ENCODE data around the gene POLR2I. TPM values are rescaled to one million over a fixed set of nuclear protein-coding genes. Genes with fewer than 3 reads are reported as not detected.

The POLR2I gene
- total RNA-seq, 2 donors from 2014 or later: 41.6 to 94.0 TPM

GRCh38 chr19:36152019-36152351 is 37.3 kb upstream of the POLR2I start:
- peak overlapping the region; percentile 76 for H3K27ac ChIP-seq
- H3K4me3 ChIP-seq: peak overlapping the region; percentile 22
- no peaks in the 10 kb centered on the region for H3K27me3 ChIP-seq
- peak overlapping the region; percentile 55 to 73 for H3K9ac ChIP-seq (ENCODE audit: low read depth in 2 of 2, low read length in 2 of 2)
- no peaks in the 10 kb centered on the region for H3K9me3 ChIP-seq
- no peaks in the 10 kb centered on the region for H3K36me3 ChIP-seq
- DNase-seq: no peak
- H3K4me1 ChIP-seq: no peaks in the 10 kb centered on the region
- intact Hi-C loops (cut with DNase I): no loop called here
- no peak for TF ChIP-seq CTCF (IDR thresholded peaks at IDR 0.05)

- H3K9me3 ChIP-seq: no peaks in the 10 kb centered on the region
- no peaks in the 10 kb centered on the region for H3K4me1 ChIP-seq
- no peak for TF ChIP-seq CTCF (IDR thresholded peaks at IDR 0.05)
- DNase-seq: no peak
- peak overlapping the region; percentile 76 for H3K27ac ChIP-seq
- intact Hi-C loops (cut with DNase I): no loop called here
- H3K36me3 ChIP-seq: peaks cover 2% of the 10 kb centered on the region
- H3K27me3 ChIP-seq: no peaks in the 10 kb centered on the region
- H3K4me3 ChIP-seq: peak overlapping the region; percentile 22
- H3K9ac ChIP-seq (ENCODE audit: low read depth in 2 of 2, low read length in 2 of 2): peak overlapping the region; percentile 55 to 73
These were observed 36.7 kb upstream of the POLR2I start for GRCh38 chr19:36151144-36152018.

GRCh38 chr19:36150586-36150985 is 35.9 kb upstream of the POLR2I start:
- Histone ChIP-seq H3K36me3 (peaks cover 10% of the 10 kb centered on the region), H3K9ac (ENCODE audit: low read depth in 2 of 2, low read length in 2 of 2) (no peak overlapping the region), H3K4me3 (no peak overlapping the region), H3K4me1 (no peaks in the 10 kb centered on the region), H3K9me3 (no peaks in the 10 kb centered on the region), H3K27me3 (no peaks in the 10 kb centered on the region), H3K27ac (no peak overlapping the region)
- TF ChIP-seq CTCF (IDR thresholded peaks at IDR 0.05): no peak
- intact Hi-C loops (cut with DNase I): no loop called here
- no peak for DNase-seq

- TF ChIP-seq CTCF (IDR thresholded peaks at IDR 0.05): no peak
- H3K9ac ChIP-seq (ENCODE audit: low read depth in 2 of 2, low read length in 2 of 2): no peak overlapping the region
- intact Hi-C loops (cut with DNase I): no loop called here
These were observed 35.2 kb upstream of the POLR2I start for GRCh38 chr19:36149673-36150406.

GRCh38 chr19:36144624-36145023 is 29.9 kb upstream of the POLR2I start:
- TF ChIP-seq CTCF (IDR thresholded peaks at IDR 0.05): no peak
- Histone ChIP-seq H3K27me3 (no peaks in the 10 kb centered on the region), H3K9me3 (no peaks in the 10 kb centered on the region), H3K4me1 (no peaks in the 10 kb centered on the region), H3K9ac (ENCODE audit: low read depth in 2 of 2, low read length in 2 of 2) (no peak overlapping the region), H3K4me3 (no peak overlapping the region), H3K27ac (no peak overlapping the region), H3K36me3 (peaks cover 10% of the 10 kb centered on the region)
- intact Hi-C loops (cut with DNase I): no loop called here
- no peak for DNase-seq

More at GRCh38 chr19:36149673-36150406, 35.2 kb upstream of the POLR2I start:
- no peaks in the 10 kb centered on the region for H3K27me3 ChIP-seq
- H3K4me1 ChIP-seq: no peaks in the 10 kb centered on the region
- no peak overlapping the region for H3K27ac ChIP-seq
- H3K36me3 ChIP-seq: peaks cover 10% of the 10 kb centered on the region
- no peak overlapping the region for H3K4me3 ChIP-seq
- DNase-seq: no peak
- no peaks in the 10 kb centered on the region for H3K9me3 ChIP-seq

Measured in colonic mucosa (tissue), 4 donors.